Suprapubic skin (tissue), 4 donors: ENCODE data around the gene NTSR1. TPM values are rescaled to one million over a fixed set of nuclear protein-coding genes. Genes with fewer than 3 reads are reported as not detected.

Experiments
- DNase-seq, 2 donors: peaks; one replicate each; pipeline ENCODE4 v3.0.0-alpha.2; 2019; ENCODE audit warnings: low spot score in 2 of 2
- H3K27ac ChIP-seq: fragments of 200-600 bp; sonication (generic); one replicate; pipeline ENCODE4 v1.5.1; 2019
- H3K27me3 ChIP-seq: fragments of 200-600 bp; sonication (generic); one replicate; pipeline ENCODE4 v1.5.1; 2019
- H3K36me3 ChIP-seq: fragments of 200-600 bp; sonication (generic); one replicate; pipeline ENCODE4 v1.5.1; 2019
- H3K4me1 ChIP-seq: fragments of 200-600 bp; sonication (generic); one replicate; pipeline ENCODE4 v1.5.1; 2019
- H3K4me3 ChIP-seq: fragments of 200-600 bp; sonication (generic); one replicate; pipeline ENCODE4 v1.5.1; 2019; ENCODE audit warnings: mild to moderate bottlenecking
- H3K9me3 ChIP-seq: fragments of 200-600 bp; sonication (generic); one replicate; pipeline ENCODE4 v1.5.1; 2019
- EP300 ChIP-seq: sonication (generic); formaldehyde crosslinking; IDR thresholded peaks from one replicate; pipeline ENCODE4 v1.6.1; 2017; ENCODE audit warnings: antibody characterized with exemption
- POLR2A ChIP-seq, 2 donors: fragments of 450-650 bp; IDR thresholded peaks; one replicate each; pipeline ENCODE4 v1.6.1; 2017; ENCODE audit warnings: antibody characterized with exemption in 2 of 2, mild to moderate bottlenecking in 2 of 2, moderate library complexity in 2 of 2
- POLR2AphosphoS5 ChIP-seq, 3 donors: sonication (generic); formaldehyde crosslinking; IDR thresholded peaks; one replicate each; pipeline ENCODE4 v1.6.1; 2017; ENCODE audit warnings: antibody characterized with exemption in 3 of 3
- WGBS: methylation state at CpG from one replicate; pipeline ENCODE4 v1.1.5; 2018; 5-methylcytosine and 5-hydroxymethylcytosine counted together
- total RNA-seq, 4 donors: library from RNA; depleted of rRNA; stranded (reverse); fragments of >200 nt; gene quantifications; one replicate each; pipeline ENCODE4 v1.1.0, GENCODE V29; 2016
- TF ChIP-seq, protein P1 (sequence below), 2 donors: fragments of 200-600 bp in 1 of 2; fragments of 450-650 bp in 1 of 2; sonication (generic) in 1 of 2; IDR thresholded peaks; one replicate each; pipeline ENCODE4 v1.5.1; 2016 to 2019; ENCODE audit warnings: antibody characterized with exemption in 2 of 2, mild to moderate bottlenecking in 1 of 2, moderate library complexity in 1 of 2

Gene NTSR1
- total RNA-seq, 4 donors from 2014 or later, result 0.16 to 0.55 TPM; not detected in 2

DNA sequence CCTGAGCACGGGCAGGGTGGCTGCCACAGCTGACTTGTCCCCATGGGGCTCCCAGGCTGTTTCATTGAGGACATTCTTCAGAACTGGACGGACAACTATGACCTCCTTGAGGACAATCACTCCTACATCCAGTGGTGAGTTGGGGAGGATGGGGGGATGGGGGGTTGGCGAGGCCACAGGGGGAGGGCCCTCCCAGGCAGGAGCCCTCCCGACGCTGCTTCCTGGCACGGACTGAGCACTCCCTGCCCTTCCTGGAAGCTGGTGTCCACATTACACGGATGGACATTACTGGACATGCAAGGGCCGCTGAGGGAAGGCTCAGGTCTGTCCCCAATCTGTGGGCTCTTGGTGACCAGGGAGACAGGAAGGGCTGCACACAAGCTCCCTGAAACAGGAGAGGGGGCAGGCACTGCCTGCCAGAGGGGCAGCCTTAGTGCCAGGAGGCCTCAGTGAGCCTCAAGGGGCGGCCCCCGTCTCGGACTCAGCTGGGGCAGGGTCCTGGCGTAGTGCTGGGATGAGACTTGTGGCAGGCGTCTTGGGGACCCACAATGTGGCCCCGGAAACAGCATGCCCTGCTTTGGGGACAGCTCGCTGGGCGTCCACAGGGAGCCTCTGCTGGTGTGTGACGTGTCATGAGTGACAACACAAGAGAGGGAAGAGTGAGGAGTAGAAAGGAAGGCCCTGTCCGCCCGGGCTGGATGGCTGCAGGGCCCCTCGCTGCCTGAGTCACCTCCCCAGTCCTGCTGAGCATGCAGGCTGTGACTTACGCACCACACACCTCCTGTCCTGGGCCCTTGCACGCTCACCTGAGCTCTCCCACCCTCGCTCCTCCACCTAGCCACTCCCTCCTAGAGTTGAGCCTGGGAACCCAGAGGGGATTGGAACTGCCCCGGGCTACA lies 101.1 kb downstream of the NTSR1 start:
- Histone ChIP-seq H3K4me3 (no peak overlapping the region), H3K27me3 (peaks cover 2% of the 10 kb centered on the region), H3K9me3 (no peaks in the 10 kb centered on the region), H3K36me3 (peaks cover 59% of the 10 kb centered on the region), H3K27ac (no peak overlapping the region), H3K4me1 (peaks cover 34% of the 10 kb centered on the region)
- no peak for TF ChIP-seq POLR2A (IDR thresholded peaks at IDR 0.05)
- TF ChIP-seq POLR2AphosphoS5 (IDR thresholded peaks at IDR 0.05), result no peak
- no peak for DNase-seq
- 93% methylated on average over 17 of the region's 24 CpGs for WGBS

DNA sequence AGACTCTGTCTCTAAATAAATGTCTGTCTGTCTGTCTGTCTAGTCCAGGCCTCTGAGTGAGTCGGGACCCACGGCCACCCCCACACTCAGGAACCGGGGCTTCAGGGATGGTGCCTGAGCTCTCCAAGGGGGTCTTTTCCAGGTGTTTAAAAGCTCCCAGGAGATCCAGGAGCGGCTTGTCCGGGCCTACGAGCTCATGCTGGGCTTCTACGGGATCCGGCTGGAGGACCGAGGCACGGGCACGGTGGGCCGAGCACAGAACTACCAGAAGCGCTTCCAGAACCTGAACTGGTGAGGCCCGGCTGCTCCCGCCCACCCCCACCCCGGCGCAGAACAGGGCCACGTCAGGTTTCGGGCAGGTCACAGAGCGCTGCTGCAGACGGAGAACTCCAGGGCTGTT lies 102.7 kb downstream of the NTSR1 start:
- H3K36me3 ChIP-seq, result peaks cover 59% of the 10 kb centered on the region

DNA sequence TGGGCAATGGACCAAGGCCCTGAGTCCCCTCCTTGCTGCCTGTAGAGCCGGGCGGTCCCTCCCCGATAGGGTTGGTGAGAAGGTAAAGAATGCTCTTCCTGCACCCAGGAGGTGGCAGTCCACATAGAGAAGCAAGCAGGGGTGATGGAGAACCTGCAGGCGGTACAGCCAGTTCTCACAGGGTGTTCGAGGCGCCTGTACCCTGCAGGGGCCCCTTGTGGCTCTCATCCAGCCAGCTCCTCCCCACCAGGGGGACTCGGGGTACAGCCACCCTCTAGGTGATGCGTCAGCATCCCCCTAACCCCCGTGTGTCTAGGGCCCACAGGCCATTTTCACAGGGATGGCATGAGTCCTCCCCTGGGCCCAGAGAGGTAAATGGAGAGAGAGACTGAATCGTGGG lies 103.1 kb downstream of the NTSR1 start:
- peaks cover 59% of the 10 kb centered on the region for H3K36me3 ChIP-seq
- 82% methylated on average over 7 of the region's 10 CpGs for WGBS
- peaks cover 39% of the 10 kb centered on the region for H3K4me1 ChIP-seq
- no peaks in the 10 kb centered on the region for H3K9me3 ChIP-seq
- peaks cover 20% of the 10 kb centered on the region for H3K27me3 ChIP-seq
- DNase-seq, result no peak
- TF ChIP-seq EP300 (no peak), POLR2AphosphoS5 (IDR thresholded peaks at IDR 0.05) (no peak), POLR2A (IDR thresholded peaks at IDR 0.05) (no peak)
- TF ChIP-seq, protein P1, sequence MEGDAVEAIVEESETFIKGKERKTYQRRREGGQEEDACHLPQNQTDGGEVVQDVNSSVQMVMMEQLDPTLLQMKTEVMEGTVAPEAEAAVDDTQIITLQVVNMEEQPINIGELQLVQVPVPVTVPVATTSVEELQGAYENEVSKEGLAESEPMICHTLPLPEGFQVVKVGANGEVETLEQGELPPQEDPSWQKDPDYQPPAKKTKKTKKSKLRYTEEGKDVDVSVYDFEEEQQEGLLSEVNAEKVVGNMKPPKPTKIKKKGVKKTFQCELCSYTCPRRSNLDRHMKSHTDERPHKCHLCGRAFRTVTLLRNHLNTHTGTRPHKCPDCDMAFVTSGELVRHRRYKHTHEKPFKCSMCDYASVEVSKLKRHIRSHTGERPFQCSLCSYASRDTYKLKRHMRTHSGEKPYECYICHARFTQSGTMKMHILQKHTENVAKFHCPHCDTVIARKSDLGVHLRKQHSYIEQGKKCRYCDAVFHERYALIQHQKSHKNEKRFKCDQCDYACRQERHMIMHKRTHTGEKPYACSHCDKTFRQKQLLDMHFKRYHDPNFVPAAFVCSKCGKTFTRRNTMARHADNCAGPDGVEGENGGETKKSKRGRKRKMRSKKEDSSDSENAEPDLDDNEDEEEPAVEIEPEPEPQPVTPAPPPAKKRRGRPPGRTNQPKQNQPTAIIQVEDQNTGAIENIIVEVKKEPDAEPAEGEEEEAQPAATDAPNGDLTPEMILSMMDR (IDR thresholded peaks at IDR 0.05), result no peak
- no peak overlapping the region for H3K4me3 ChIP-seq
- no peak overlapping the region for H3K27ac ChIP-seq

More for the DNA sequence above, 102.7 kb downstream of the NTSR1 start:
- no peaks in the 10 kb centered on the region for H3K9me3 ChIP-seq
- TF ChIP-seq EP300, result no peak
- no peak for TF ChIP-seq POLR2AphosphoS5 (IDR thresholded peaks at IDR 0.05)
- TF ChIP-seq, protein P1 (IDR thresholded peaks at IDR 0.05), result no peak
- no peak for TF ChIP-seq POLR2A (IDR thresholded peaks at IDR 0.05)
- WGBS, result 95% methylated on average over 5 of the region's 21 CpGs
- H3K27ac ChIP-seq, result no peak overlapping the region
- no peak for DNase-seq
- peaks cover 39% of the 10 kb centered on the region for H3K4me1 ChIP-seq
- H3K4me3 ChIP-seq, result no peak overlapping the region
- peaks cover 16% of the 10 kb centered on the region for H3K27me3 ChIP-seq

Other genes with a start within 250 kb of the NTSR1 start
- 1 to 10 TPM in 3 of 4 donors, under 1 TPM in 1; 0.23 to 2.1 (median 1.2) TPM for gene GATA5, start 232.8 kb upstream of the NTSR1 start, total RNA-seq
- gene SLCO4A1, start 66.3 kb upstream of the NTSR1 start, total RNA-seq, result 10 to 100 TPM; 50.2 to 59.1 (median 52.7) TPM
- gene MRGBP, start 87.6 kb downstream of the NTSR1 start, total RNA-seq, result 10 to 100 TPM in 3 of 4 donors, 1 to 10 TPM in 1; 10.0 to 13.3 (median 11.7) TPM
- 10 to 100 TPM; 32.1 to 54.1 (median 42.5) TPM for gene OGFR, start 96.0 kb downstream of the NTSR1 start, total RNA-seq
- gene COL9A3, start 108.2 kb downstream of the NTSR1 start, total RNA-seq, result 10 to 100 TPM in 1 of 4 donors, 1 to 10 TPM in 3; 6.1 to 11.3 (median 8.1) TPM
- 10 to 100 TPM in 2 of 4 donors, 1 to 10 TPM in 2; 9.0 to 20.3 (median 12.7) TPM for gene TCFL5, start 153.0 kb downstream of the NTSR1 start, total RNA-seq
- gene DIDO1, start 217.7 kb downstream of the NTSR1 start, total RNA-seq, result 100 to 1,000 TPM in 1 of 4 donors, 10 to 100 TPM in 3; 64.6 to 143 (median 79.2) TPM
- 10 to 100 TPM; 30.4 to 57.0 (median 45.1) TPM for gene GID8, start 229.3 kb downstream of the NTSR1 start, total RNA-seq
- gene SLC17A9, start 243.9 kb downstream of the NTSR1 start, total RNA-seq, result 1 to 10 TPM in 1 of 4 donors, under 1 TPM in 3; 0.10 to 2.1 (median 0.66) TPM